GM21528 (cell line): ENCODE data around the gene FLRT1.
"Not testable (repeated sequence)": the region's sequence is repeated elsewhere in the genome, so short reads cannot be mapped to it uniquely, and the experiment has no call there.

Source experiments
- ATAC-seq: cut with Tn5 transposase; IDR thresholded peaks from one replicate; pipeline ENCODE4 v1.9.1; 2021; ENCODE audit warnings: mild to moderate bottlenecking, moderate library complexity; ENCODE audit not compliant: unreplicated experiment, low FRiP score

The FLRT1 gene

DNA sequence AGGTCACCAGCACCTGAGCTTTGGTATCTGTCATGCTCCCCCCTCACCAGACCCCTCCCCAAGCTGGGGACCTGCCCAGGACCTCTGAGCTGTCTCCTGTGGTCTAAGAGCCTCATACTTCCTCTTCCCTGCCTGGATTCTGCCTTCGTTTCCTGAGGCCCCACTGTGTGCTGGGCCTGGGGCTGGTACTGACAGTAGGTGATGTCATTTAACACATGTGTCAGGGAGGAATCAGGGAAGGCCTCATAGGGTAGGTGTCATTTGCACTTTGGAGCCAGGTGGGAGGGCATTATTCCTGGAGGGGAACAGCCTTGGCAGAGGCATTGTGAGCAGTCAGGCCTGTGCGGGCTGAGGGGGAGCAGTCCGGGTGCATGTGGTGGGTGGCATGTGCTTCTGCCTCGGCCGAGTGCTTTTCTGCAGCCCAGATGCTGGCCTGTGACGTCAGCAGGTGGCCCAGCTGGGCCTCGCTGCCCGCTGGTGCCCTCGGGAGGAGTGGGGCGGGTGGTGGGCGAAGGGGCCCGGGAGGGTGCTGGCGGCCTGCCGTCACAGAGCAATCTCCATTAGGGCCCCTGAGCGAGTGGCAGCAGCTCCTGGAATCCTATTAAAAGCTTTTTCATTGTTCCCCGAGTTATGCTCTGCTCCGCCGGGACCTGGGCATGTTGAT lies 9.1 kb downstream of the FLRT1 start:
- ATAC-seq, result no peak

DNA sequence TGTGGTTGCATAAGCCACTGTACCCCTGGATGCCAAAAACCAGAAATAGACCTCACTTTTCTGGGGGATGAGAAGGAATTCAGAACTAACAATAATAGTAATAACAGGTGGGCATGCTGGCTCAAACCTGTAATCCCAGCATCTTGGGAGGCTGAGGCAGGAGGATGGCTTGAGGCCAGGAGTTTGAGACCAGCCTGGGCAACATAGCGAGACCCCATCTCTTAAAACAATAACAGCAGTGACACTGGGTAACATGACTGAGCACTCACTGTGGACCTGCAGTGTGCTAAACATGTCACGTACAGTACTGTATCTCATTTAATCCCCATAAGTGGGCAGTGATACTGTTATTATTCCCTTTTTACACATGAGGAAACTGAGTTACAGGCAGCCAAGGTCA lies 10.0 kb downstream of the FLRT1 start:
- no peak for ATAC-seq

DNA sequence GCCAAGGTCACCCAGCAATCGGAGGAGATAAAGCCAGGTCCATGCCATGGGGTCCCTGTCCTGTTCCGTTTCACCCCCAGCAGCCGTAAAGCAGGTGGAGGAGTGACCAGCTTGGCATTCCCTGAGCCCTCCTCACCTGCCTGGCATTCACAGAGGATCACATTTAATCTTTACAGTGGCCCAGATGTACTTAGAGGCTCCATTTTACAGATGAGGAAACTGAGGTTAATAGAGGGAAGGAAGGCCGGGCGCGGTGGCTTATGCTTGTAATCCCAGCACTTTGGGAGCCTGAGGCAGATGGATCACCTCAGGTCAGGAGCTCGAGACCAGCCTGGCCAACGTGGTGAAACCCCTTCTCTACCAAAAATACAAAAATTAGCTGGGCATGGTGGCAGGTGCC lies 11.6 kb downstream of the FLRT1 start:
- ATAC-seq, result not testable (repeated sequence)

DNA sequence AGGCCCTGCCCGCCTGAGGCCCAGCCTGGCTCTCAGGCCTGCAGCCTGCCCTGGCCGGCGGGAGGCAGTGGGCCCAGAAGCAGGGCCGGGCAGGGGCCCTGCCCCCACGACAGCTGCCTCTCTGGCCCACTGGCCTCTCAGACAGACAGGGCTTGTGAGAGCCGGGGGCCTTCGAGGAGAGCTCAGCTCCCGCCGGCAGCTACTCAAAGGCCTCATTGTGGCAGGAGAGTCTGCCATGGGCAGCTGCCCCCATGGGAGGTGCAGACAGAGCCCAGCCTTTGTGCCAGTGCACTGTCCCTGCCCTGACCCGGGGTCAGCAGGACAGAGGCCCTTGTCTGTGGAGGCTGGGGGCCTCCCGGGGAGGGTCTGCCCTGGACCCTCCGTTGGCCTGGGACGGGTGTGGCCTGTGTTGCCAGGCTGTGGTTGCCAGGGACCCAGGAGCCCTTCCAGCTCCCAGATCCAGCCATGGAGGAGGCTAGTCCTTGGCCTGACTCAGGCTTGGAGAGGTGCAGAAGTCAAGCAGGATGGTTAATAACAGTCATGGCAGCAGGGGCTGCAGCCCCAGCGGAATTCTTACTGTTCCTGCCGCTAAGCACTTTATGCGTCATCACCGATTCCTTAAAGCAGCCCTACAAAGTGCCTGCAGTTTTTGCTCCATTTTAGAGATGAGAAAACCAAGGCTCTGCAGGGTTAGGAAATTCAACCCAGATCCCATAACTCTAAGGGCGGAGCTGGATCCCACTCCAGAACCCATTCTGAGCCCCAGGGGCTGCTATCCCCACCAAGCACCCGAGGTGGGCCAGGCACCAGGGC lies 12.5 kb downstream of the FLRT1 start:
- no peak for ATAC-seq

GRCh38 chr11:64049509-64049908 lies 13.8 kb downstream of the FLRT1 start:
- ATAC-seq, result no peak

DNA sequence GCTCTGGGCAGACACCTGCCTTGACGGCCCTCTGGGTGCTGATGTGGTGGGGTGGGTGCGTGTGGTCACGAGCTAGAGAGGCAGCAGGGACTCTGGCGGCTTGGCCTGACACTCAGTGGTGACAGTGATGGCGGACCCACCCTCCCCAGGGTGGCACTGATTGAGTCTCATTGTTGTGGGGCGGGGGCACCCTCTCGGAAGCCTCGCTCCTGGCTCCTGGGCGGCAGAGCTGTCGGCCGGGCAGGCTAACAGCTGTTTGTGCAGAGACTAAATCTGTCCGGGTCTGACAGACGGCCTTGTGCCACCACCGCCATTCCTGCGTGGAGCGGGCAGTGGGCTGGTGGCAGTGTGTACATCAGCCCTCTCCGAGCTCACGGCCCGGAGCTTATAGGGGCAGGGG lies 15.6 kb downstream of the FLRT1 start:
- no peak for ATAC-seq

DNA sequence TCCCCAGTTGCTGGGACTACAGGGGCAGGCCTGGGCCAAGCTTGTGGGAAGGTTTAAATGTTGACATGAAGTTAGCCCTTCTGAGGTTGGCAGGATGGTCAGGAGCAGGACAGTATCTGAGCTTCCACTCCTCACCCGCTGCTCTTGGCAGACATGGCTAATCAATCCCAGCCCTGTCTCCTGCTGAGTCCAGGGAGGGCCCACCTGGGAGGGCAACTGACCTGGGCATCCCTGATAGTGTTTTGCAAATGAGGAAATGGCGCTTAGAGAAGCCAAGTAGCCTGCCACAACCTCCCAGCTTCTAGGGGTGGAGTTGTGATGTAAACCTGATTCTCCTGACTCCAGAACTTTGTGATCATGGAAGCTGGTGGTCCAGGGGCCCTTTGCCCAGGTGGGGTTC lies 16.7 kb downstream of the FLRT1 start:
- no peak for ATAC-seq

- no peak for ATAC-seq
Observed at GRCh38 chr11:64052938-64053622, 17.3 kb downstream of the FLRT1 start.

GRCh38 chr11:64053699-64054098 lies 18.0 kb downstream of the FLRT1 start:
- no peak for ATAC-seq

- ATAC-seq, result no peak
Observed at GRCh38 chr11:64055077-64055476, 19.3 kb downstream of the FLRT1 start.

GRCh38 chr11:64056213-64056785 lies 20.6 kb downstream of the FLRT1 start:
- ATAC-seq, result no peak

- ATAC-seq, result no peak
Observed at GRCh38 chr11:64056861-64057260, 21.1 kb downstream of the FLRT1 start.

- no peak for ATAC-seq
Observed at GRCh38 chr11:64057890-64058289, 22.2 kb downstream of the FLRT1 start.

GRCh38 chr11:64058494-64058893 lies 22.8 kb downstream of the FLRT1 start:
- ATAC-seq, result no peak

GRCh38 chr11:64059339-64060140 lies 23.8 kb downstream of the FLRT1 start:
- no peak for ATAC-seq

DNA sequence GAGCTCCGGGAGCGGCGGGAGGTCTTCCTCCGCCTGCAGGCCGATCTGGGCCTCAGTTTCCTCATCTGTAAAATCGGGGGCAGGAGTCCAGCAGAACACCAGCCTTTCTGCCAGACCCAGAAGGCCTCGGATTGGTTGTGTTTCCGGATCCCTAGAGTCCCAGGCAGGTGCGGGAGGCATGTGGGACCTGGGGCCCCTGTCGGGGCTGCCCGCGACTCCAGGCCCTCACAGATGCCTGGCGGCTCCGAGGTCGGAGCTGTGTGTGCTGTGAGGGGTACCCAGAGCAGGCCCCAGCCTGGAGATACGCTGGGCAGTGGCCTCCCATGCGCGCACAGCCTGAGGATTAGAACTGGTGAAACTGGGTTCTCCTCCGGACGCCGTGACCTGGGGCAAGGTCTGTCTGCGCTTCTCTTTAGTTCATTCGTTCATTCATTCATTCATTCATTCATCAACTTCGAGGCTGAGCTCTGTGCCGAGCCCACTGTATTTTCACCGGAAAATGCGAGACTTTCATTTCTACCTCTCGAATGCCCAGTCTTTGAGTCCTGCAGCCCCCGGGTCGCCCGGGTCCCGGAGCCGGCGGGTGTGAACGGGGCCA lies 24.6 kb downstream of the FLRT1 start:
- ATAC-seq, result no peak

- no peak for ATAC-seq
Observed at GRCh38 chr11:64060861-64061444, 25.2 kb downstream of the FLRT1 start.

GRCh38 chr11:64062185-64063039 lies 26.7 kb downstream of the FLRT1 start:
- no peak for ATAC-seq

DNA sequence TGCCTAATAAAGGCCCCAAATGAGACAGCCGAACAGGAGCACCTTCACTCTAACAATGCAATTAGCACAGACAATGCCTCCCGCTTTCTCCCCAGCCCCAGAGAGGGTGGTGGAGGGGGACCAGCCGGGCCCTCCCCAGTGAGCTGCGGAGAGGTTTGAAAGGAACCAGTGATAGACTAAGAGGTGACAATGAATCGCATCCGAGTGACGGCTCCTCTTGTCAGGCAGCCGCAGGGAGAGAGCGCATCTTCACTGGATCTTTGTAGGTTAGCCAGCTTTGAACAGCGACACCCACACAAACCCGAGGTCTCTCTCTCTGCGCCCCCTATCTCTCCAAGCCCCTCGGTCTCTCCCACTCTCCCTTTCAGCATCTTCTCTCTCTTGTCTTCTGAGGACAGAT lies 28.0 kb downstream of the FLRT1 start:
- no peak for ATAC-seq
